Sciatic nerve (tissue), 2 donors: ENCODE data around the gene TLN1. TPM values are rescaled to one million over a fixed set of nuclear protein-coding genes. Genes with fewer than 3 reads are reported as not detected.

Source experiments
- ATAC-seq: fragments of 200-7000 bp; cut with Tn5 transposase; one replicate; pipeline ENCODE4 v1.9.1; 2020; ENCODE audit warnings: mild to moderate bottlenecking, moderate library complexity
- DNase-seq: peaks from one replicate; pipeline ENCODE4 v3.0.0-alpha.2; 2020; ENCODE audit warnings: low spot score
- intact Hi-C: fragments of 100-400 bp; cut with DNase I; formaldehyde crosslinking; loops from one replicate; pipeline ENCODE4 v1.14.2; 2022
- total RNA-seq: library from RNA; stranded (reverse); fragmentation: NEBNext Ultra II Directional; extraction: Animal tissue kit (Norgen Biotek cat#: 25700); gene quantifications from one replicate; pipeline ENCODE4 v1.2.1, GENCODE V29; 2021
- donor health status: DM: no; HTN: no; CAD: no.
- donor health status: DM: no; HTN: no; CAD: no.

TLN1 gene
- total RNA-seq, 1 donor from 2014 or later: 411 TPM

- intact Hi-C loops: no loop called here
- peak; percentile 81 for ATAC-seq
- DNase-seq: peak; percentile 73
These were observed 56.1 kb downstream of the TLN1 start for GRCh38 chr9:35675732-35676392.

- ATAC-seq (peak; percentile 8), DNase-seq (no peak)
- intact Hi-C loops: no loop called here
These were observed 56.8 kb downstream of the TLN1 start for GRCh38 chr9:35675204-35675603.

- DNase-seq (no peak), ATAC-seq (no peak)
- intact Hi-C loops: no loop called here
These were observed 58.0 kb downstream of the TLN1 start for GRCh38 chr9:35674025-35674361.

- DNase-seq (no peak), ATAC-seq (no peak)
- intact Hi-C loops: no loop called here
These were observed 58.6 kb downstream of the TLN1 start, which contains the start of gene CA9 for GRCh38 chr9:35673132-35674024. Gene CA9 (plus strand): TSS chr9:35673928. CDS start chr9:35673960, 32 bp downstream.

- DNase-seq: no peak
- intact Hi-C loops: no loop called here
- no peak for ATAC-seq
These were observed 62.5 kb downstream of the TLN1 start for GRCh38 chr9:35669331-35670145.

- ATAC-seq (no peak), DNase-seq (no peak)
- intact Hi-C loops: no loop called here
These were observed 64.1 kb downstream of the TLN1 start for GRCh38 chr9:35667939-35668338.

GRCh38 chr9:35666549-35666948 lies 65.4 kb downstream of the TLN1 start:
- intact Hi-C loops: no loop called here
- ATAC-seq: no peak
- DNase-seq: no peak

GRCh38 chr9:35666045-35666444 lies 66.0 kb downstream of the TLN1 start:
- intact Hi-C loops: no loop called here
- ATAC-seq (no peak), DNase-seq (no peak)

- DNase-seq (no peak), ATAC-seq (no peak)
- intact Hi-C loops: no loop called here
These were observed 66.5 kb downstream of the TLN1 start for GRCh38 chr9:35665471-35665818.

- DNase-seq (peak; percentile 86), ATAC-seq (peak; percentile 85)
- intact Hi-C loops: no loop called here
These were observed 67.2 kb downstream of the TLN1 start, which contains the start of gene ARHGEF39 for GRCh38 chr9:35664531-35665470. Gene ARHGEF39 (minus strand): TSS chr9:35665195. CDS start chr9:35665169, 26 bp downstream.

- DNase-seq (no peak), ATAC-seq (no peak)
- intact Hi-C loops: no loop called here
These were observed 69.6 kb downstream of the TLN1 start for GRCh38 chr9:35662437-35662836.

- no peak for ATAC-seq
- intact Hi-C loops: no loop called here
- no peak for DNase-seq
These were observed 70.1 kb downstream of the TLN1 start for GRCh38 chr9:35661756-35662350.

- intact Hi-C loops: no loop called here
These were observed 71.0 kb downstream of the TLN1 start for GRCh38 chr9:35660966-35661415.

GRCh38 chr9:35659340-35659739 lies 72.7 kb downstream of the TLN1 start:
- DNase-seq: no peak
- intact Hi-C loops: no loop called here
- no peak for ATAC-seq

More at GRCh38 chr9:35660966-35661415, 71.0 kb downstream of the TLN1 start:
- DNase-seq (no peak), ATAC-seq (no peak)

GRCh38 chr9:35658968-35659220 lies 73.1 kb downstream of the TLN1 start:
- ATAC-seq: no peak

GRCh38 chr9:35658137-35658967 lies 73.6 kb downstream of the TLN1 start, which contains the start of gene CCDC107:
Gene CCDC107 (plus strand): TSS chr9:35658292. CDS start chr9:35658380, 88 bp downstream.
- ATAC-seq (peak; percentile 86), DNase-seq (peak; percentile 91)
- intact Hi-C loops: no loop called here

More at GRCh38 chr9:35658968-35659220, 73.1 kb downstream of the TLN1 start:
- intact Hi-C loops: no loop called here
- DNase-seq: peak; percentile 75

GRCh38 chr9:35657546-35658136 lies 74.4 kb downstream of the TLN1 start, which contains the start of gene RMRP:
Gene RMRP (minus strand): TSS chr9:35658019.
- DNase-seq: peak; percentile 98
- intact Hi-C loops: no loop called here
- ATAC-seq: peak; percentile 98
